Body of pancreas (tissue), 4 donors: ENCODE measurements around the gene RPS26. TPM values are rescaled to one million over a fixed set of nuclear protein-coding genes. Genes with fewer than 3 reads are reported as not detected.

Experiments
- ATAC-seq: fragments of 150-250 bp; one replicate; pipeline ENCODE4 v1.9.1; 2016
- DNase-seq, 4 donors: peaks; one replicate each; pipeline ENCODE4 v3.0.0-alpha.2; 2019
- H3K27ac ChIP-seq, 4 donors: fragments of 200-600 bp; sonication (generic); 1 replicate in 3 of 4; 2 replicates in 1 of 4; pipeline versions ENCODE4 v1.5.1 to v1.6.1; 2016 to 2019; ENCODE audit warnings: mild to moderate bottlenecking in 1 of 4, mixed read lengths in 1 of 4, moderate library complexity in 1 of 4
- H3K27me3 ChIP-seq, 2 donors: fragments of 200-600 bp; sonication (generic); one replicate each; pipeline ENCODE4 v1.6.0; 2016; ENCODE audit warnings: mild to moderate bottlenecking in 1 of 2
- H3K36me3 ChIP-seq, 2 donors: fragments of 200-600 bp; sonication (generic); replicated peaks in 1 of 2; 2 replicates each; pipeline ENCODE4 v1.5.1; 2016; ENCODE audit warnings: low read depth in 2 of 2; ENCODE audit not compliant: insufficient read depth in 1 of 2
- H3K4me1 ChIP-seq: fragments of 200-600 bp; sonication (generic); one replicate; pipeline ENCODE4 v1.6.0; 2016
- H3K4me3 ChIP-seq, 2 donors: fragments of 200-600 bp; sonication (generic); 1 replicate in 1 of 2; 2 replicates in 1 of 2; pipeline ENCODE4 v1.5.1; 2016 to 2019
- H3K9me3 ChIP-seq, 3 donors: fragments of 200-600 bp; sonication (generic); 1 replicate in 2 of 3; 2 replicates in 1 of 3; pipeline ENCODE4 v1.5.1; 2016
- POLR2A ChIP-seq, 3 donors: fragments of 450-650 bp; IDR thresholded peaks; one replicate each; pipeline ENCODE4 v1.6.1; 2016; ENCODE audit warnings: antibody characterized with exemption in 3 of 3, mild to moderate bottlenecking in 2 of 3
- WGBS, 2 donors: methylation state at CpG; one replicate each; pipeline ENCODE4 v1.1.5; 2017; 5-methylcytosine and 5-hydroxymethylcytosine counted together
- intact Hi-C: fragments of 100-400 bp; cut with DNase I; formaldehyde crosslinking; loops from one replicate; pipeline ENCODE4 v1.15.1; 2023
- total RNA-seq, 2 donors: library from RNA; depleted of rRNA; stranded (reverse); fragments of >200 nt; gene quantifications; one replicate each; pipeline ENCODE4 v1.1.0, GENCODE V29; 2016
- TF ChIP-seq, protein P1 (sequence below), 7 experiments: fragments of 450-650 bp in 4 of 7; fragments of 200-600 bp in 3 of 7; sonication (generic) in 3 of 7; IDR thresholded peaks; one replicate each; pipeline ENCODE4 v1.5.1; 2016 to 2019; ENCODE audit warnings: antibody characterized with exemption in 7 of 7

Gene RPS26
- total RNA-seq, 2 donors from 2014 or later: 215 to 405 TPM

GRCh38 chr12:56084958-56085543 is 43.3 kb downstream of the RPS26 start:
- Histone ChIP-seq H3K36me3 (peaks cover 0 to 18% of the 10 kb centered on the region in 2 donors), H3K9me3 (no peaks in the 10 kb centered on the region), H3K27ac (peak overlapping the region in 3 of 4 donors; percentile 9 to 53 (median 13)), H3K4me3 (no peak overlapping the region), H3K4me1 (peaks cover 66% of the 10 kb centered on the region), H3K27me3 (no peaks in the 10 kb centered on the region)
- peak; percentile 48 to 69 (median 56) for DNase-seq
- 70 to 75% methylated on average over 15 of the region's 15 CpGs for WGBS, 2 donors
- intact Hi-C loops: no loop called here
- ATAC-seq: no peak
- TF ChIP-seq POLR2A (IDR thresholded peaks at IDR 0.05): no peak
- TF ChIP-seq, protein P1, sequence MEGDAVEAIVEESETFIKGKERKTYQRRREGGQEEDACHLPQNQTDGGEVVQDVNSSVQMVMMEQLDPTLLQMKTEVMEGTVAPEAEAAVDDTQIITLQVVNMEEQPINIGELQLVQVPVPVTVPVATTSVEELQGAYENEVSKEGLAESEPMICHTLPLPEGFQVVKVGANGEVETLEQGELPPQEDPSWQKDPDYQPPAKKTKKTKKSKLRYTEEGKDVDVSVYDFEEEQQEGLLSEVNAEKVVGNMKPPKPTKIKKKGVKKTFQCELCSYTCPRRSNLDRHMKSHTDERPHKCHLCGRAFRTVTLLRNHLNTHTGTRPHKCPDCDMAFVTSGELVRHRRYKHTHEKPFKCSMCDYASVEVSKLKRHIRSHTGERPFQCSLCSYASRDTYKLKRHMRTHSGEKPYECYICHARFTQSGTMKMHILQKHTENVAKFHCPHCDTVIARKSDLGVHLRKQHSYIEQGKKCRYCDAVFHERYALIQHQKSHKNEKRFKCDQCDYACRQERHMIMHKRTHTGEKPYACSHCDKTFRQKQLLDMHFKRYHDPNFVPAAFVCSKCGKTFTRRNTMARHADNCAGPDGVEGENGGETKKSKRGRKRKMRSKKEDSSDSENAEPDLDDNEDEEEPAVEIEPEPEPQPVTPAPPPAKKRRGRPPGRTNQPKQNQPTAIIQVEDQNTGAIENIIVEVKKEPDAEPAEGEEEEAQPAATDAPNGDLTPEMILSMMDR (IDR thresholded peaks at IDR 0.05): peak in 6 of 7 experiments; percentile 16 to 42 (median 29)

DNA sequence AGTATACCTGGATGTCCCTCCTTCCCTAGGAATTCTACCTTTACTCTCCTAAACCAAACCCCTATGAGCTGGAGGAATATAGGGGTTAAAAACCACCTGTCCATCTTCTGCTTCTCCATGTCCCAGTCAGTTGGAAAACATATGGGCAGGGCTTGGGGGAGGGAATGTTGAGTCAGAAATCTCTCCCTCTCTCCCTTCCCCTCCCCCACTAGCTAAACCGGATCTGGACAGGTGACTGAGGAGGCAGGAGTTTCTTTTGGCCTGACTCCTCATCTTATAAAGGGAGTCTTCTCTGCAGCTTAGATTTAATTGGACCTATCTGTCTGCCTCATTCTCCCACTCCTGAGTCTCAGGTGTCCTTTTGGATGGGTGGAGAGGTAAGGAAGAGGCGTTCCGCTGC is 44.4 kb downstream of the RPS26 start:
- Histone ChIP-seq H3K9me3 (no peaks in the 10 kb centered on the region), H3K4me3 (no peak overlapping the region), H3K36me3 (peaks cover 0 to 18% of the 10 kb centered on the region in 2 donors), H3K27ac (peak overlapping the region; percentile 55 to 83 (median 76)), H3K27me3 (no peaks in the 10 kb centered on the region), H3K4me1 (peaks cover 64% of the 10 kb centered on the region)
- intact Hi-C loops: no loop called here
- ATAC-seq (peak; percentile 30), DNase-seq (peak; percentile 69 to 85 (median 78))
- WGBS, 2 donors: 55% methylated on average over 3 of the region's 3 CpGs
- TF ChIP-seq, protein P1 (IDR thresholded peaks at IDR 0.05): no peak
- TF ChIP-seq POLR2A (IDR thresholded peaks at IDR 0.05): no peak

DNA sequence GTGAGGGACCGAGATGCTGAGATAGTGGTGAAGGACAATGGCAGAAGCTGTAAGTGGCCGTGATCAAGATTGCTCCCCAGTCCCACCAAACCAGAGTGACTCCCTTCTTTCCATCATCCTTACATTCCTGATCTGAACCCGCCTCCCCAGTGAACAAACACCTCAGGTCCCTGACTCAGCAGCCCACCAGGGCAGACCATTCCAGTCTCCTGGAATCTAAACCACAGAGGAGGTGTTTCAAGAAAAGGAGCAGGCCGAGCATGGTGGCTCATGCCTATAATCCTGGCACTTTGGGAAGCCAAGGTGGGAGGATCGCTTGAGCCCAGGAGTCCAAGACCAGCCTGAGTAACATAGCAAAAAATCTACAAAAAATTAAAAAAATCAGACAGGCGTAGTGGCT is 44.9 kb downstream of the RPS26 start:
- Histone ChIP-seq H3K9me3 (no peaks in the 10 kb centered on the region), H3K4me3 (no peak overlapping the region), H3K36me3 (peaks cover 0 to 18% of the 10 kb centered on the region in 2 donors), H3K27me3 (no peaks in the 10 kb centered on the region), H3K27ac (peak overlapping the region; percentile 55 to 83 (median 76)), H3K4me1 (peaks cover 59% of the 10 kb centered on the region)
- DNase-seq: no peak
- ATAC-seq: no peak
- TF ChIP-seq, protein P1 (IDR thresholded peaks at IDR 0.05): no peak
- no peak for TF ChIP-seq POLR2A (IDR thresholded peaks at IDR 0.05)
- intact Hi-C loops: no loop called here
- WGBS, 2 donors: 66 to 74% methylated on average over 6 of the region's 6 CpGs

DNA sequence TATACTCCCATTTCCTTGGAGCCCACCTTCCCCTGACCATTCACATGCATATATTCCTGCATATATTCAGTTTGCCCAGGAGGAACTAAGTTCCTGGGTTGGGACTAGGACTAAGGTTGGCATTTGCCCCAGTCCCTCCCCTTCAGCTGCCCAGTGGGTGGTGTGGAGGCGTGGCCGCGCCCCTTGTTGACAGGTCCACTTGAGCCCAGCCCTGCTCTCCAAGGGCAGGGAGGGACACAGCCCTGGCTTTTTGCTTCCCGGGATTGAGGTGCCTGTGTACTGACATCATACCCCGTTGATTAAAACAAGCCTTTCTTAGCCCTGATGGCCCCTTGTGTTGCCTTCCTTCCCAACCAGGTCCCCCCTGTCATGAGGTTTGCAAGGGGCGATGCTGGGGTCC is 45.5 kb downstream of the RPS26 start:
- Histone ChIP-seq H3K27ac (peak overlapping the region; percentile 55 to 83 (median 76)), H3K36me3 (peaks cover 0 to 18% of the 10 kb centered on the region in 2 donors), H3K4me3 (no peak overlapping the region), H3K4me1 (peaks cover 53% of the 10 kb centered on the region), H3K9me3 (no peaks in the 10 kb centered on the region), H3K27me3 (no peaks in the 10 kb centered on the region)
- no peak for TF ChIP-seq POLR2A (IDR thresholded peaks at IDR 0.05)
- TF ChIP-seq, protein P1 (IDR thresholded peaks at IDR 0.05): no peak
- WGBS, 2 donors: 23 to 42% methylated on average over 4 to 6 of the region's 6 CpGs
- DNase-seq: peak; percentile 95 to 99 (median 98)
- intact Hi-C loops: no loop called here
- ATAC-seq: peak; percentile 97

Other genes starting within 250 kb of the RPS26 start
- gene SARNP, start 224.2 kb upstream of the RPS26 start, total RNA-seq: 10 to 100 TPM; 23.1 to 51.7 TPM
- 10 to 100 TPM in 1 of 2 donors, 1 to 10 TPM in 1; 6.0 to 12.5 TPM for gene ORMDL2, start 223.9 kb upstream of the RPS26 start, total RNA-seq
- gene DNAJC14, start 212.3 kb upstream of the RPS26 start, total RNA-seq: 10 to 100 TPM; 20.2 to 34.3 TPM
- 10 to 100 TPM in 1 of 2 donors, 1 to 10 TPM in 1; 3.4 to 23.4 TPM for gene MMP19, start 199.0 kb upstream of the RPS26 start, total RNA-seq
- gene PYM1, start 114.0 kb upstream of the RPS26 start, total RNA-seq: 10 to 100 TPM; 21.5 to 26.0 TPM
- 100 to 1,000 TPM in 1 of 2 donors, 10 to 100 TPM in 1; 33.3 to 128 TPM for gene DGKA, start 110.8 kb upstream of the RPS26 start, total RNA-seq
- 1 to 10 TPM; 1.6 to 2.6 TPM for gene PMEL, start 75.9 kb upstream of the RPS26 start, total RNA-seq
- gene CDK2, start 75.1 kb upstream of the RPS26 start, total RNA-seq: 10 to 100 TPM in 1 of 2 donors, 1 to 10 TPM in 1; 8.8 to 12.5 TPM
- gene RAB5B, start 67.8 kb upstream of the RPS26 start, total RNA-seq: 10 to 100 TPM; 28.3 to 33.9 TPM
- gene SUOX, start 44.6 kb upstream of the RPS26 start, total RNA-seq: 10 to 100 TPM; 10.6 to 20.8 TPM
- gene IKZF4, start 20.9 kb upstream of the RPS26 start, total RNA-seq: 1 to 10 TPM; 2.6 to 7.6 TPM
- 10 to 100 TPM; 72.9 to 74.8 TPM for gene ERBB3, start 38.2 kb downstream of the RPS26 start, total RNA-seq
- 100 to 1,000 TPM in 1 of 2 donors, 10 to 100 TPM in 1; 49.4 to 107 TPM for gene PA2G4, start 62.6 kb downstream of the RPS26 start, total RNA-seq
- 1,000 to 10,000 TPM; 1,174 to 2,214 TPM for gene RPL41, start 74.7 kb downstream of the RPS26 start, total RNA-seq
- gene ZC3H10, start 76.3 kb downstream of the RPS26 start, total RNA-seq: 10 to 100 TPM in 1 of 2 donors, under 1 TPM in 1; 0.99 to 11.2 TPM
- gene ESYT1, start 86.3 kb downstream of the RPS26 start, total RNA-seq: 100 to 1,000 TPM in 1 of 2 donors, 10 to 100 TPM in 1; 43.3 to 182 TPM
- 10 to 100 TPM in 1 of 2 donors, 1 to 10 TPM in 1; 7.5 to 24.1 TPM for gene MYL6B, start 110.7 kb downstream of the RPS26 start, total RNA-seq
- gene MYL6, start 116.4 kb downstream of the RPS26 start, total RNA-seq: 1,000 to 10,000 TPM in 1 of 2 donors, 100 to 1,000 TPM in 1; 838 to 1,110 TPM
- gene SMARCC2, start 147.6 kb downstream of the RPS26 start, total RNA-seq: 10 to 100 TPM; 46.2 to 50.8 TPM
- gene RNF41, start 180.0 kb downstream of the RPS26 start, total RNA-seq: 10 to 100 TPM; 13.2 TPM
- 10 to 100 TPM; 11.9 to 16.3 TPM for gene NABP2, start 182.4 kb downstream of the RPS26 start, total RNA-seq
- 100 to 1,000 TPM; 306 to 333 TPM for gene SLC39A5, start 188.1 kb downstream of the RPS26 start, total RNA-seq
- 10 to 100 TPM; 15.2 to 21.0 TPM for gene ANKRD52, start 216.5 kb downstream of the RPS26 start, total RNA-seq
- gene COQ10A, start 225.0 kb downstream of the RPS26 start, total RNA-seq: 10 to 100 TPM; 28.0 to 34.9 TPM